ENCODE results near the gene GLCCI1.

Gene GLCCI1

GRCh38 chr7:8134089-8134733 is 165.6 kb downstream of the GLCCI1 start:
- Histone ChIP-seq H3K79me2 (ENCODE audit: insufficient read depth, low read length) (no peaks in the 10 kb centered on the region), H3K4me2 (ENCODE audit: low read depth, low read length, poor library complexity, severe bottlenecking) (peak overlapping the region; percentile 1), H3F3A (ENCODE audit: low read depth) (peaks cover 6% of the 10 kb centered on the region; the same call in 1 of the 2 replicates), H3K9me2 (replicated peaks; ENCODE audit: low read depth, low read length) (no peaks in the 10 kb centered on the region), H3K27me3 (ENCODE audit: insufficient read depth, low read length, poor library complexity, severe bottlenecking) (no peaks in the 10 kb centered on the region), H4K20me1 (ENCODE audit: insufficient read depth, low read length, poor library complexity, severe bottlenecking) (no peaks in the 10 kb centered on the region), H2AFZ (ENCODE audit: low read length) (no peak overlapping the region), H3K9ac (ENCODE audit: low read depth, low read length, poor library complexity, severe bottlenecking) (peak overlapping the region; percentile 64), H3K36me3 (ENCODE audit: insufficient read depth, low read length) (no peaks in the 10 kb centered on the region), H3K4me3 (ENCODE audit: low read length, poor library complexity, severe bottlenecking) (no peak overlapping the region), H3K9me3 (ENCODE audit: insufficient read depth, low read depth, low read length) (no peaks in the 10 kb centered on the region), H3K4me1 (ENCODE audit: insufficient read depth, low read length, poor library complexity, severe bottlenecking) (peaks cover 49% of the 10 kb centered on the region)
- no peak for TF ChIP-seq EZH2phosphoT487 (IDR thresholded peaks at IDR 0.05; ENCODE audit: borderline replicate concordance)
- TF ChIP-seq CTCF (conservative IDR thresholded peaks at IDR 0.05; ENCODE audit: low read length): no peak

- Histone ChIP-seq H3K79me2 (ENCODE audit: insufficient read depth, low read length) (no peaks in the 10 kb centered on the region), H3K4me1 (ENCODE audit: insufficient read depth, low read length, poor library complexity, severe bottlenecking) (peaks cover 44% of the 10 kb centered on the region), H3K36me3 (ENCODE audit: insufficient read depth, low read length) (no peaks in the 10 kb centered on the region), H3K9me2 (replicated peaks; ENCODE audit: low read depth, low read length) (no peaks in the 10 kb centered on the region), H3K4me2 (ENCODE audit: low read depth, low read length, poor library complexity, severe bottlenecking) (no peak overlapping the region), H3F3A (ENCODE audit: low read depth) (peaks cover 6% of the 10 kb centered on the region; the same call in 1 of the 2 replicates), H3K4me3 (ENCODE audit: low read length, poor library complexity, severe bottlenecking) (no peak overlapping the region), H2AFZ (ENCODE audit: low read length) (no peak overlapping the region), H3K27me3 (ENCODE audit: insufficient read depth, low read length, poor library complexity, severe bottlenecking) (no peaks in the 10 kb centered on the region), H3K9ac (ENCODE audit: low read depth, low read length, poor library complexity, severe bottlenecking) (no peak overlapping the region), H3K9me3 (ENCODE audit: insufficient read depth, low read depth, low read length) (no peaks in the 10 kb centered on the region), H4K20me1 (ENCODE audit: insufficient read depth, low read length, poor library complexity, severe bottlenecking) (no peaks in the 10 kb centered on the region)
- TF ChIP-seq EZH2phosphoT487 (IDR thresholded peaks at IDR 0.05; ENCODE audit: borderline replicate concordance) (no peak), CTCF (conservative IDR thresholded peaks at IDR 0.05; ENCODE audit: low read length) (no peak)
Measured at GRCh38 chr7:8135417-8135816, 166.8 kb downstream of the GLCCI1 start.

- H3K9ac ChIP-seq (ENCODE audit: low read depth, low read length, poor library complexity, severe bottlenecking): no peak overlapping the region
- H3K27me3 ChIP-seq (ENCODE audit: insufficient read depth, low read length, poor library complexity, severe bottlenecking): no peaks in the 10 kb centered on the region
- H3K4me1 ChIP-seq (ENCODE audit: insufficient read depth, low read length, poor library complexity, severe bottlenecking): peaks cover 42% of the 10 kb centered on the region
- no peak overlapping the region for H3K4me2 ChIP-seq (ENCODE audit: low read depth, low read length, poor library complexity, severe bottlenecking)
- no peaks in the 10 kb centered on the region for H3K79me2 ChIP-seq (ENCODE audit: insufficient read depth, low read length)
- H3K9me3 ChIP-seq (ENCODE audit: insufficient read depth, low read depth, low read length): no peaks in the 10 kb centered on the region
- H3K9me2 ChIP-seq (replicated peaks; ENCODE audit: low read depth, low read length): no peaks in the 10 kb centered on the region
- TF ChIP-seq EZH2phosphoT487 (IDR thresholded peaks at IDR 0.05; ENCODE audit: borderline replicate concordance) (no peak), CTCF (conservative IDR thresholded peaks at IDR 0.05; ENCODE audit: low read length) (no peak)
- H2AFZ ChIP-seq (ENCODE audit: low read length): no peak overlapping the region
- H3K4me3 ChIP-seq (ENCODE audit: low read length, poor library complexity, severe bottlenecking): no peak overlapping the region
- H3F3A ChIP-seq (ENCODE audit: low read depth): peaks cover 6% of the 10 kb centered on the region; the same call in 1 of the 2 replicates
- H3K36me3 ChIP-seq (ENCODE audit: insufficient read depth, low read length): no peaks in the 10 kb centered on the region
- H4K20me1 ChIP-seq (ENCODE audit: insufficient read depth, low read length, poor library complexity, severe bottlenecking): no peaks in the 10 kb centered on the region
Measured at GRCh38 chr7:8136051-8136730, 167.6 kb downstream of the GLCCI1 start.
